SK-N-SH (cell line): Measurements from ENCODE around the gene FOXRED1. TPM values are rescaled to one million over a fixed set of nuclear protein-coding genes. Genes with fewer than 3 reads are reported as not detected.

ENCODE experiments used
- CTCF ChIA-PET: fragments of 300-600, 350-600 bp; formaldehyde crosslinking; extraction: SDS; loops from one replicate; lab custom pipeline; 2021; lab: Yijun Ruan, JAX
- POLR2A ChIA-PET: fragments of 350-600 bp; sonication (Branson Sonifier 250); formaldehyde crosslinking; extraction: SDS; loops from one replicate; lab custom pipeline; 2020; ENCODE audit warnings: antibody characterized with exemption, inconsistent platforms; lab: Yijun Ruan, JAX
- DNase-seq: peaks from one replicate; pipeline ENCODE4 v3.0.0; 2012
- H2AFZ ChIP-seq: fragments of 200-600 bp; sonication (generic); 2 replicates; pipeline ENCODE4 v1.8.1; 2016; ENCODE audit warnings: antibody characterized with exemption, mild to moderate bottlenecking, low read depth
- H3F3A ChIP-seq: fragments of 200-600 bp; sonication (generic); replicated peaks from 2 replicates; pipeline ENCODE3; 2016; ENCODE audit warnings: antibody characterized with exemption, mild to moderate bottlenecking; ENCODE audit not compliant: insufficient read depth
- H3K27ac ChIP-seq, 2 experiments: fragments of 200-500 bp in 1 of 2; fragments of 200-600 bp in 1 of 2; sonication (Bioruptor generic) in 1 of 2; sonication (generic), shearing (Covaris generic) in 1 of 2; 2 replicates each; pipeline versions ENCODE4 v1.5.1 to v1.6.1; 2014 to 2016; ENCODE audit warnings: low read depth in 2 of 2, inconsistent platforms in 1 of 2, low read length in 1 of 2, mild to moderate bottlenecking in 1 of 2, mixed read lengths in 1 of 2
- H3K27me3 ChIP-seq: fragments of 200-600 bp; sonication (generic), shearing (Covaris generic); 2 replicates; pipeline ENCODE4 v1.6.1; 2016; ENCODE audit warnings: mixed run types; ENCODE audit not compliant: insufficient read depth
- H3K36me3 ChIP-seq, 2 experiments: fragments of 200-500 bp in 1 of 2; fragments of 200-600 bp in 1 of 2; sonication (Bioruptor generic) in 1 of 2; sonication (generic) in 1 of 2; replicated peaks in 1 of 2; 2 replicates each; pipeline versions ENCODE3 to v1.5.1; 2014 to 2016; ENCODE audit warnings: low read length in 1 of 2, mild to moderate bottlenecking in 1 of 2; ENCODE audit not compliant: insufficient read depth in 2 of 2, control insufficient read depth in 1 of 2
- H3K4me1 ChIP-seq, 2 experiments: fragments of 200-500 bp in 1 of 2; fragments of 200-600 bp in 1 of 2; sonication (Bioruptor generic) in 1 of 2; sonication (generic), shearing (Covaris generic) in 1 of 2; 2 replicates each; pipeline versions ENCODE4 v1.5.1 to v1.6.1; 2014 to 2016; ENCODE audit warnings: low read depth in 1 of 2, low read length in 1 of 2, mixed run types in 1 of 2; ENCODE audit not compliant: insufficient read depth in 2 of 2, control insufficient read depth in 1 of 2
- H3K4me2 ChIP-seq: fragments of 200-600 bp; sonication (generic), shearing (Covaris generic); 2 replicates; pipeline ENCODE4 v1.6.1; 2017; ENCODE audit warnings: mixed run types
- H3K4me3 ChIP-seq, 2 experiments: fragments of 200-500 bp in 1 of 2; fragments of 200-600 bp in 1 of 2; sonication (Bioruptor generic) in 1 of 2; sonication (generic), shearing (Covaris generic) in 1 of 2; 2 replicates each; pipeline versions ENCODE4 v1.5.1 to v1.8.1; 2014 to 2016; ENCODE audit warnings: low read depth in 2 of 2, inconsistent platforms in 1 of 2, low read length in 1 of 2, mild to moderate bottlenecking in 1 of 2, mixed read lengths in 1 of 2, moderate library complexity in 1 of 2
- H3K79me2 ChIP-seq: fragments of 200-600 bp; sonication (generic); 2 replicates; pipeline ENCODE4 v1.8.1; 2017; ENCODE audit warnings: mild to moderate bottlenecking; ENCODE audit not compliant: insufficient read depth
- H3K9ac ChIP-seq: fragments of 200-600 bp; sonication (generic); 2 replicates; pipeline ENCODE4 v1.6.1; 2017; ENCODE audit warnings: mixed run types
- H3K9me2 ChIP-seq: fragments of 200-600 bp; sonication (generic); 2 replicates; pipeline ENCODE4 v1.6.1; 2017; ENCODE audit warnings: mixed run types
- H3K9me3 ChIP-seq: fragments of 200-600 bp; sonication (generic); 2 replicates; pipeline ENCODE4 v1.6.1; 2017; ENCODE audit warnings: mixed run types, mild to moderate bottlenecking, moderate library complexity
- H4K20me1 ChIP-seq: fragments of 200-600 bp; sonication (generic); 2 replicates; pipeline ENCODE4 v1.6.1; 2017; ENCODE audit warnings: mild to moderate bottlenecking, mixed run types; ENCODE audit not compliant: insufficient read depth
- CHD2 ChIP-seq: fragments of 150-350 bp; IDR thresholded peaks from 2 replicates; pipeline ENCODE4 v1.6.1; 2018; ENCODE audit warnings: low read length; ENCODE audit not compliant: partially characterized antibody
- FOXM1 ChIP-seq: IDR thresholded peaks from 2 replicates; pipeline ENCODE4 v1.4.0; 2012; ENCODE audit warnings: low read depth, mild to moderate bottlenecking
- GABPA ChIP-seq: IDR thresholded peaks from 2 replicates; pipeline ENCODE4 v1.4.0; 2012; ENCODE audit warnings: low read depth, mild to moderate bottlenecking
- MEF2A ChIP-seq: IDR thresholded peaks from 2 replicates; pipeline ENCODE4 v1.4.0; 2012; ENCODE audit warnings: low read depth, borderline replicate concordance
- MXI1 ChIP-seq: IDR thresholded peaks from 2 replicates; pipeline ENCODE4 v1.6.1; 2012; ENCODE audit warnings: mild to moderate bottlenecking, low read depth, low read length, improper control_type of control experiment
- NFIC ChIP-seq: IDR thresholded peaks from 2 replicates; pipeline ENCODE4 v1.4.0; 2012; ENCODE audit warnings: borderline replicate concordance
- POLR2AphosphoS5 ChIP-seq: IDR thresholded peaks from 2 replicates; pipeline ENCODE4 v1.6.1; 2012; ENCODE audit warnings: low read depth, low read length
- RAD21 ChIP-seq: IDR thresholded peaks from 2 replicates; pipeline ENCODE4 v1.6.1; 2012; ENCODE audit warnings: mild to moderate bottlenecking, low read length
- RFX5 ChIP-seq: IDR thresholded peaks from 2 replicates; pipeline ENCODE4 v1.6.1; 2012; ENCODE audit warnings: mild to moderate bottlenecking, improper control_type of control experiment, low read length
- RXRA ChIP-seq: IDR thresholded peaks from 2 replicates; pipeline ENCODE4 v1.4.0; 2012; ENCODE audit warnings: low read depth, mild to moderate bottlenecking, borderline replicate concordance
- SMC3 ChIP-seq: IDR thresholded peaks from 2 replicates; pipeline ENCODE4 v1.6.1; 2012; ENCODE audit warnings: low read depth, low read length, improper control_type of control experiment
- TAF1 ChIP-seq: IDR thresholded peaks from 2 replicates; pipeline ENCODE4 v1.6.1; 2012; ENCODE audit warnings: low read depth, mild to moderate bottlenecking, low read length, moderate library complexity, borderline replicate concordance
- WGBS: methylation state at CpG from one replicate; pipeline ENCODE4 v1.1.6; 2017; ENCODE audit warnings: low lambda C conversion rate; 5-methylcytosine and 5-hydroxymethylcytosine counted together
- polyA plus RNA-seq, 3 experiments: library from polyadenylated mRNA; depleted of rRNA; stranded (reverse); fragments of >200 nt; gene quantifications; 2 replicates each; pipeline ENCODE4 v1.2.3, GENCODE V29; 2012
- TF ChIP-seq, protein P1 (sequence below): fragments of 150-350 bp; IDR thresholded peaks from 2 replicates; pipeline ENCODE4 v1.6.1; 2016; ENCODE audit warnings: mild to moderate bottlenecking, low read depth, low read length
- TF ChIP-seq, protein P2 (sequence below): fragments of 150-350 bp; IDR thresholded peaks from 2 replicates; pipeline ENCODE4 v1.6.1; 2017; ENCODE audit warnings: antibody characterized with exemption, low read length, low read depth, borderline replicate concordance
- TF ChIP-seq, protein P3 (sequence below): fragments of 200-600 bp; sonication (generic); IDR thresholded peaks from 2 replicates; pipeline ENCODE4 v1.6.1; 2017; ENCODE audit warnings: antibody characterized with exemption, mild to moderate bottlenecking, moderate library complexity
- TF ChIP-seq, protein P4 (sequence below): IDR thresholded peaks from 2 replicates; pipeline ENCODE4 v1.4.0; 2012; ENCODE audit warnings: low read depth
- TF ChIP-seq, protein P5 (sequence below): IDR thresholded peaks from 2 replicates; pipeline ENCODE4 v1.4.0; 2012; ENCODE audit warnings: low read depth, borderline replicate concordance

Gene FOXRED1
- polyA plus RNA-seq, 1 of the 3 experiments (the other 2 are of a cell fraction), result 35.2 TPM

DNA sequence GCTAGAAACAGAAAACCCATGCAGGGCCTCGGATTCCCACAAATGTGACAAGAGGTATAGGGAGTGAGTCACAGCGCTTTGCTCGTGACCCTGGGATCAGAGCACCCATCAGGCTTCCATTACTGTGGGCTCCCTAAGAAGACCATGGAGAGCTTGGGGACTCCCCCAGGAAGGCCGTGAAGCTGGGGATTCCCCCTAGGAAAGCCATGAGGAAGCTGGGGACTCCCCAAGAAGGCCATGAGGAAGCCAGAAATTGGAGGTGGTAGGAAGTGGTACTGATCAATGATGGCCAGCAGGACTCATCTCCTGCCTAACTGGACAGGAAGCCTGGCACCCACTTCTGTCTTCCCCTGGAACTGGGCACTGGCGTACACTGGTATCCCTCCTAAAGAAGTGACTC is 24.8 kb downstream of the FOXRED1 start:
- TF ChIP-seq POLR2AphosphoS5 (no peak), TAF1 (no peak), MXI1 (no peak), NFIC (no peak), GABPA (no peak), RXRA (no peak), MEF2A (no peak)
- TF ChIP-seq, protein P1, sequence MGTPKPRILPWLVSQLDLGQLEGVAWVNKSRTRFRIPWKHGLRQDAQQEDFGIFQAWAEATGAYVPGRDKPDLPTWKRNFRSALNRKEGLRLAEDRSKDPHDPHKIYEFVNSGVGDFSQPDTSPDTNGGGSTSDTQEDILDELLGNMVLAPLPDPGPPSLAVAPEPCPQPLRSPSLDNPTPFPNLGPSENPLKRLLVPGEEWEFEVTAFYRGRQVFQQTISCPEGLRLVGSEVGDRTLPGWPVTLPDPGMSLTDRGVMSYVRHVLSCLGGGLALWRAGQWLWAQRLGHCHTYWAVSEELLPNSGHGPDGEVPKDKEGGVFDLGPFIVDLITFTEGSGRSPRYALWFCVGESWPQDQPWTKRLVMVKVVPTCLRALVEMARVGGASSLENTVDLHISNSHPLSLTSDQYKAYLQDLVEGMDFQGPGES, result no peak
- TF ChIP-seq, protein P2, sequence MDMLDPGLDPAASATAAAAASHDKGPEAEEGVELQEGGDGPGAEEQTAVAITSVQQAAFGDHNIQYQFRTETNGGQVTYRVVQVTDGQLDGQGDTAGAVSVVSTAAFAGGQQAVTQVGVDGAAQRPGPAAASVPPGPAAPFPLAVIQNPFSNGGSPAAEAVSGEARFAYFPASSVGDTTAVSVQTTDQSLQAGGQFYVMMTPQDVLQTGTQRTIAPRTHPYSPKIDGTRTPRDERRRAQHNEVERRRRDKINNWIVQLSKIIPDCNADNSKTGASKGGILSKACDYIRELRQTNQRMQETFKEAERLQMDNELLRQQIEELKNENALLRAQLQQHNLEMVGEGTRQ, result no peak
- TF ChIP-seq, protein P3, sequence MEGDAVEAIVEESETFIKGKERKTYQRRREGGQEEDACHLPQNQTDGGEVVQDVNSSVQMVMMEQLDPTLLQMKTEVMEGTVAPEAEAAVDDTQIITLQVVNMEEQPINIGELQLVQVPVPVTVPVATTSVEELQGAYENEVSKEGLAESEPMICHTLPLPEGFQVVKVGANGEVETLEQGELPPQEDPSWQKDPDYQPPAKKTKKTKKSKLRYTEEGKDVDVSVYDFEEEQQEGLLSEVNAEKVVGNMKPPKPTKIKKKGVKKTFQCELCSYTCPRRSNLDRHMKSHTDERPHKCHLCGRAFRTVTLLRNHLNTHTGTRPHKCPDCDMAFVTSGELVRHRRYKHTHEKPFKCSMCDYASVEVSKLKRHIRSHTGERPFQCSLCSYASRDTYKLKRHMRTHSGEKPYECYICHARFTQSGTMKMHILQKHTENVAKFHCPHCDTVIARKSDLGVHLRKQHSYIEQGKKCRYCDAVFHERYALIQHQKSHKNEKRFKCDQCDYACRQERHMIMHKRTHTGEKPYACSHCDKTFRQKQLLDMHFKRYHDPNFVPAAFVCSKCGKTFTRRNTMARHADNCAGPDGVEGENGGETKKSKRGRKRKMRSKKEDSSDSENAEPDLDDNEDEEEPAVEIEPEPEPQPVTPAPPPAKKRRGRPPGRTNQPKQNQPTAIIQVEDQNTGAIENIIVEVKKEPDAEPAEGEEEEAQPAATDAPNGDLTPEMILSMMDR, result no peak
- Histone ChIP-seq H3K9me2 (no peaks in the 10 kb centered on the region), H3K9me3 (no peaks in the 10 kb centered on the region), H3K27me3 (no peaks in the 10 kb centered on the region), H3K9ac (no peak overlapping the region), H3F3A (peaks cover 11% of the 10 kb centered on the region), H3K4me1 (peaks cover 0 to 29% of the 10 kb centered on the region in 2 experiments; a peak in 1 of 4 replicates), H3K4me2 (no peak overlapping the region), H3K79me2 (peaks cover 8% of the 10 kb centered on the region; the same call in 1 of the 2 replicates), H3K36me3 (peaks cover 20 to 45% of the 10 kb centered on the region in 2 experiments), H4K20me1 (no peaks in the 10 kb centered on the region), H3K27ac (no peak overlapping the region; a peak in 1 of 4 replicates), H3K4me3 (no peak overlapping the region), H2AFZ (no peak overlapping the region)
- 98% methylated on average over 5 of the region's 5 CpGs for WGBS
- ChIA-PET CTCF (interaction anchor here (0.8 kb wide), 1 partner anchor 8 kb away, joined by 3 read pairs; no protein-coding TSS in a partner anchor), POLR2A (interaction anchor here (1.1 kb wide), 1 partner anchor 11 kb away, joined by 4 read pairs; no protein-coding TSS in a partner anchor)
- no peak for DNase-seq

DNA sequence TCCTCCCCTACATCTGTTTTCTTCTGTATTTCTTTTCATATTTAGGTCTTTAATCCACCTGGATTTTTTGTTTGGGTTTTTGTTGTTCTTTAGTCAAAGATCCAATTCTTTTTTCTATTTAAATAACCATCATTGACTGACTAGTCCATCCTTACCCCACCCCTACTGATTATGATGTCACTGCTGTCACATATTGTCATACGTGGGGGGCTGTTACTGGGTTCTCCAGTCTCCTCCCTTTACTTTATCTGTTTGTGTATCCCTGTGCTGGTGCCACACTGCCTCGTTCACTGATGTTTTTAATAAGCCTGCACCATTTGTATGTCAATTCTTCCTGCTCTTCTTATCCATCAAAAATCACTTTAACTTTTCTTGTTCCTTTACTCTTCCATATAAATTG is 28.1 kb downstream of the FOXRED1 start:
- no peak overlapping the region for H3K4me3 ChIP-seq
- H3K27me3 ChIP-seq, result no peaks in the 10 kb centered on the region
- no peak overlapping the region for H3K9ac ChIP-seq
- CTCF ChIA-PET, result no interaction called here
- H3K79me2 ChIP-seq, result peaks cover 12% of the 10 kb centered on the region; the same call in 1 of the 2 replicates
- peaks cover 0 to 8% of the 10 kb centered on the region in 2 experiments; a peak in 1 of 4 replicates for H3K4me1 ChIP-seq
- TF ChIP-seq TAF1 (no peak), SMC3 (no peak), RAD21 (no peak), NFIC (no peak), POLR2AphosphoS5 (no peak), CHD2 (no peak), FOXM1 (no peak), RFX5 (no peak)
- TF ChIP-seq, protein P4, sequence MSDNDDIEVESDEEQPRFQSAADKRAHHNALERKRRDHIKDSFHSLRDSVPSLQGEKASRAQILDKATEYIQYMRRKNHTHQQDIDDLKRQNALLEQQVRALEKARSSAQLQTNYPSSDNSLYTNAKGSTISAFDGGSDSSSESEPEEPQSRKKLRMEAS, result no peak
- TF ChIP-seq, protein P5, sequence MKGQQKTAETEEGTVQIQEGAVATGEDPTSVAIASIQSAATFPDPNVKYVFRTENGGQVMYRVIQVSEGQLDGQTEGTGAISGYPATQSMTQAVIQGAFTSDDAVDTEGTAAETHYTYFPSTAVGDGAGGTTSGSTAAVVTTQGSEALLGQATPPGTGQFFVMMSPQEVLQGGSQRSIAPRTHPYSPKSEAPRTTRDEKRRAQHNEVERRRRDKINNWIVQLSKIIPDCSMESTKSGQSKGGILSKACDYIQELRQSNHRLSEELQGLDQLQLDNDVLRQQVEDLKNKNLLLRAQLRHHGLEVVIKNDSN, result no peak
- TF ChIP-seq, all 33 proteins: peak for 0
- Histone ChIP-seq H3K9me2 (no peaks in the 10 kb centered on the region), H3K4me2 (no peak overlapping the region), H4K20me1 (no peaks in the 10 kb centered on the region), H3K27ac (no peak overlapping the region), H2AFZ (no peak overlapping the region), H3K9me3 (no peaks in the 10 kb centered on the region), H3F3A (peaks cover 7% of the 10 kb centered on the region), H3K36me3 (peaks cover 21 to 24% of the 10 kb centered on the region in 2 experiments)
- 76% methylated on average over 2 of the region's 2 CpGs for WGBS
- no peak for DNase-seq
- POLR2A ChIA-PET, result no interaction called here
